ENCODE results near the gene TMCC1.

The TMCC1 gene

DNA sequence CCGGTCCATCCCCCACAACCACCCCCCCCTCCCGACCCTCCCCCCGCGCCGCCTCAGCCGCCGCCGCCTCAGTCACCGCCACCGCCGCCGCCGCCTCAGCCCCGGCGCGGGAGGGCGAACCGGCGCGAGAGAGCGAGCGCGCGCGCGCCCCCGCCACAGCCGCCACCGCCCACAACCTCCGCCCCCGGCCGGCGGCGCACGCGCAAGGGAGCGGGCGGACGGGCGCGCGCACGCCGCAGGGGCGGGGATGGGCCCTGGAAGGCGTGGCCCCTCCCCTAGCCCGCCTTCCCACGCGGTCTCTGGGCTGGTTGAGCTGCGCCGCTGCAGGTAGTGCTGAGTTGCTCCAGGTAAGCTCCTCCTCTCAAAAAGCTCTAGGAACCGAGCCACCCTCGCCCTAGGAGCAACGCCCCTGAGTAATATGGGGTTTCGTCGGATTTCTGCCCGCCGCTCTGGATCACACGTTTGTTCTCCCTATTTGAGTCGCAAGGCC, at the start of gene TMCC1:
Gene TMCC1 (minus strand): TSS at position 131 of the 490 bp plus-strand sequence.
- peaks cover 17% of the 10 kb centered on the region for H3K4me1 ChIP-seq
- in situ Hi-C loops (cut with MboI; ENCODE audit: low sequenced_read_pairs): no loop called here
- H3K27me3 ChIP-seq (ENCODE audit: low read depth): no peaks in the 10 kb centered on the region
- H3K9me3 ChIP-seq: no peaks in the 10 kb centered on the region
- peaks cover 4% of the 10 kb centered on the region; the same call in 1 of the 2 replicates for H3K36me3 ChIP-seq (replicated peaks)
- H3K4me3 ChIP-seq: peak within 1 kb of the TSS; percentile 72
- peak; percentile 73 to 86 for DNase-seq (ENCODE audit: low spot score in 2 of 2)

DNA sequence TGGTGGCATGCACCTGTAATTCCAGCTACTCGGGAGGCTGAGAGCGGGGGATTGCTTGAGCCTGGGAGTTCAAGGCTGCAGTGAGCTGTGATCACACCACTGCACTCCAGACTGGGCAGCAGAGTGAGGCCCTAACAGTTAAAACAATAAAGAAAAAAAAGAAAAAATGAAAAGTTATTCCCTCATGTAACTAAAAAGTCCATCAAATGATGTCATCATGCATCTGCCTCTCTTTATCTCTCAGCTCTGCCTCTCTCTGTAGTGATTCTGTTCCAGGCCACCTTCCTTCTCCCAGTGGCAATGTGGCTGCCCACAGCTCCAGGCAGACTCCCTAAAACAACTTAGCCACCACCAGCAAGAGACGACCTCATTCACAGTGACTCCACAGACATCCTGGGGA, 49.5 kb upstream of the TMCC1 start:
- H3K4me3 ChIP-seq: no peak overlapping the region
- DNase-seq (ENCODE audit: low spot score in 2 of 2): no peak
- in situ Hi-C loops (cut with MboI; ENCODE audit: low sequenced_read_pairs): loop anchor here (10.0 kb wide), 1 partner anchor 458 kb away; no protein-coding TSS in a partner anchor
- H3K9me3 ChIP-seq: no peaks in the 10 kb centered on the region
- no peaks in the 10 kb centered on the region for H3K4me1 ChIP-seq
- no peaks in the 10 kb centered on the region for H3K36me3 ChIP-seq (replicated peaks)
- H3K27me3 ChIP-seq (ENCODE audit: low read depth): no peaks in the 10 kb centered on the region

DNA sequence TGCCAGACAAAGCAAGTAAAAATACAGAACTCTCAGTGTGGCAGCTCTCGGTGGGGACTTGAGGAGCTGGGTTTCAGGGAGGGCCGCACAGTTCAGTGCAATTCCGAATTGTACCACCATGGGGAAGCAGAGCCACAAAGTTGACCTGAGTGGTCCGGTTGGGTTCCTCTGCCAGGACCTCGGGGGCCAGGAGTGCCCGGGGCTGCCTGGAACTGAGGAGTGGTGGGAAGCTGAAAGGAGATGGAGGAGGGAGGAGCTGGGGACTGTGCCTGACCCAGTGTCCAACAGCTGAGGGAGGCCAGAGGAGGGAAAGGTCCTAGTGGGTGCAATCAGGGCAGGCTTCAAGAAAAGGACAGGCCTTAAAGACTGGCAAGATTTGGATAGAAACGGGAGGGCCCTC, 48.8 kb upstream of the TMCC1 start:
- Histone ChIP-seq H3K4me3 (no peak overlapping the region), H3K27me3 (ENCODE audit: low read depth) (no peaks in the 10 kb centered on the region), H3K36me3 (replicated peaks) (no peaks in the 10 kb centered on the region), H3K9me3 (no peaks in the 10 kb centered on the region), H3K4me1 (no peaks in the 10 kb centered on the region)
- DNase-seq (ENCODE audit: low spot score in 2 of 2): peak; percentile 56 to 85
- in situ Hi-C loops (cut with MboI; ENCODE audit: low sequenced_read_pairs): loop anchor here (10.0 kb wide), 1 partner anchor 457 kb away; no protein-coding TSS in a partner anchor

GRCh38 chr3:129940086-129940485, 46.6 kb upstream of the TMCC1 start:
- Histone ChIP-seq H3K4me3 (no peak overlapping the region), H3K27me3 (ENCODE audit: low read depth) (no peaks in the 10 kb centered on the region), H3K36me3 (replicated peaks) (no peaks in the 10 kb centered on the region), H3K9me3 (no peaks in the 10 kb centered on the region), H3K4me1 (peaks cover 8% of the 10 kb centered on the region)
- DNase-seq (ENCODE audit: low spot score in 2 of 2): no peak
- in situ Hi-C loops (cut with MboI; ENCODE audit: low sequenced_read_pairs): loop anchor here (10.0 kb wide), 1 partner anchor 455 kb away; no protein-coding TSS in a partner anchor

GRCh38 chr3:129938140-129938930, 44.8 kb upstream of the TMCC1 start:
- Histone ChIP-seq H3K4me1 (peaks cover 8% of the 10 kb centered on the region), H3K27me3 (ENCODE audit: low read depth) (no peaks in the 10 kb centered on the region), H3K4me3 (no peak overlapping the region), H3K36me3 (replicated peaks) (no peaks in the 10 kb centered on the region), H3K9me3 (no peaks in the 10 kb centered on the region)
- in situ Hi-C loops (cut with MboI; ENCODE audit: low sequenced_read_pairs): no loop called here
- no peak for DNase-seq (ENCODE audit: low spot score in 2 of 2)

- in situ Hi-C loops (cut with MboI; ENCODE audit: low sequenced_read_pairs): no loop called here
- Histone ChIP-seq H3K4me1 (peaks cover 8% of the 10 kb centered on the region), H3K9me3 (no peaks in the 10 kb centered on the region), H3K36me3 (replicated peaks) (no peaks in the 10 kb centered on the region), H3K27me3 (ENCODE audit: low read depth) (no peaks in the 10 kb centered on the region), H3K4me3 (no peak overlapping the region)
- no peak for DNase-seq (ENCODE audit: low spot score in 2 of 2)
Observed at GRCh38 chr3:129937717-129938116, 44.2 kb upstream of the TMCC1 start.

- peaks cover 8% of the 10 kb centered on the region for H3K4me1 ChIP-seq
- H3K4me3 ChIP-seq: peak overlapping the region; percentile 9
- no peaks in the 10 kb centered on the region for H3K9me3 ChIP-seq
- DNase-seq (ENCODE audit: low spot score in 2 of 2): peak; percentile 71 to 77
- in situ Hi-C loops (cut with MboI; ENCODE audit: low sequenced_read_pairs): no loop called here
- H3K27me3 ChIP-seq (ENCODE audit: low read depth): no peaks in the 10 kb centered on the region
- no peaks in the 10 kb centered on the region for H3K36me3 ChIP-seq (replicated peaks)
Observed at GRCh38 chr3:129936757-129937156, 43.2 kb upstream of the TMCC1 start.

DNA sequence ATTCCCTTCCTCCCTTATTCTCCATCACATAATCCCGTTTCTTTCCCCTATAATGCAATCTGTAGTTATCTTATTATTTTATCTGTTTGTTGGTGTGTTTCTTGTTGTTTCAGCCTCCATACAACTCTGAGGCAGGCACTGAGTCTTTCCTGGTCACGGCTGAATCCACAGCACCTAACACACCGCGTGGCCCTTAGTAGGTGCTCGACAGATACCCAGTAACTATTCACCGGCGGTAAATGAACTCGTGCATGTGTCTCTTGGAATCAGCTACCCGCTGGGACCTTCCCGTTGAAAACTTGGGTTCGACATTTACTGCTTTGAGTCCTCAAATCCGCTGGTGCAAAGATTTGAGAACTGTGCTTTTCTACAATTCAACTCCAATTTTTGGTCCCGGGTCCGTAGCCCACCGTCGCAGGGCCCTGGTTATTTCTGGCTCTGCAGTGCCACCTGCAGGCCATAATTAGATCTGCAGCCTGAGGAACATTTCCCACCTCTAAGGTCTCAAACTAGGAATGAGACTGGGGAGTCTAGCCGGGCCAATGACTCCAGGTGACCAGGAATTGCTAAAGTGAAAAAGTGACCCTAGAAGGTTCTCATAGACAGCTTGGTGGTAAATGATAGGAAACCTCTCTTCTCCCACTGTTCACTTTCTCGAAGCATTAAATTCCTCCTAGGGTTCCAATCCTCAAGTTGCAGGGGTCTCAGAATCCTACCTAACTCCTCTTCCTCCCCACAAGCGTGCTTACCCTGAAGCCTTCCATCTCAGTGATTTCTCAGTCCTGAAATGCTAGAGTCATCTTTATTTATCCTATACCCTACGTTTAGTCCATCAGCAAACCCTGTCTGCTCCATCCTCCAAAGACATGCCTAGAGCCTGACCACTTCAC, 41.0 kb upstream of the TMCC1 start:
- in situ Hi-C loops (cut with MboI; ENCODE audit: low sequenced_read_pairs): loop anchor here (5.0 kb wide), 1 partner anchor 302 kb away; no protein-coding TSS in a partner anchor
- peak; percentile 40 to 61 for DNase-seq (ENCODE audit: low spot score in 2 of 2)
- Histone ChIP-seq H3K4me1 (peaks cover 8% of the 10 kb centered on the region), H3K36me3 (replicated peaks) (no peaks in the 10 kb centered on the region), H3K9me3 (no peaks in the 10 kb centered on the region), H3K27me3 (ENCODE audit: low read depth) (no peaks in the 10 kb centered on the region), H3K4me3 (no peak overlapping the region)

DNA sequence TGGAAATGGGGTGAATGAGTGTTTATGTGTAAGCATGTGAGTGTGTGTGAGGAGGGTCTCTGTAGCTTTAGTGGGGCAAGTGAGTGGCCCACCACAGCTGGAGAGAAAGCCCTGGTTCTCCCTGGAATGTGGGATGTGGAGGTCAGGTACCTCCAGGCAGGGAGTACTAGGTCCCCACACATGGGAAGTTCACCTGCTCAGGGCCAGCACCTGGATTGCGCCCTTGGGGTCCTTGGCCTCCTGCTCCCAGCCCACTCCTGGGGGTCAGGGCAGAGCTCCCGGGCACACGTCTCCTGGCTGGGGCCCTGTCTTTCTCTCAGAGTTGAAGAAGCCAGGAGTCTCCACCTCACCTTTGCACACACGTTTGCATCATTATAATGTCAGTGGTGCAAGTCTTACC, 40.0 kb upstream of the TMCC1 start:
- in situ Hi-C loops (cut with MboI; ENCODE audit: low sequenced_read_pairs): loop anchor here (5.0 kb wide), 1 partner anchor 301 kb away; no protein-coding TSS in a partner anchor
- Histone ChIP-seq H3K4me1 (peaks cover 8% of the 10 kb centered on the region), H3K27me3 (ENCODE audit: low read depth) (no peaks in the 10 kb centered on the region), H3K9me3 (no peaks in the 10 kb centered on the region), H3K4me3 (no peak overlapping the region), H3K36me3 (replicated peaks) (no peaks in the 10 kb centered on the region)
- no peak for DNase-seq (ENCODE audit: low spot score in 2 of 2)

DNA sequence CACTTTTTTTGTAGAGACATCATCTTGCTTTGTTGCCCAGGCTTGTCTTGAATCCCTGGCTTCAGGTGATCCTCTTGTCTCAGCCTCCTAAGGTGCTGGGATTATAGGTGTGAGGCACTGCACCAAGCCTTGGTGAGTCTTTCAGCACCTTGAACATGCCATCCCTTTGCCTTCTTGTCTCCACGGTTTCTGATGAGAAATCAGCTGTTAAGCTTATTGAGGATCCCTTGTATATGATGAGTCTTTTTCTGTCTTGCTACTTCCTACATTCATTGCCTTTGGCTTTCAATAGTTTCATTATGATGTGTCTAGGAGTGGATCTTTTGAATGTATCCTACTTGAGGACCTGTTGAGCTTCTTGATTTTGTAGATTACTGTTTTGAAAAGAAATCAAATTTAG, 35.9 kb upstream of the TMCC1 start:
- Histone ChIP-seq H3K4me3 (no peak overlapping the region), H3K4me1 (no peaks in the 10 kb centered on the region), H3K27me3 (ENCODE audit: low read depth) (no peaks in the 10 kb centered on the region), H3K36me3 (replicated peaks) (no peaks in the 10 kb centered on the region), H3K9me3 (no peaks in the 10 kb centered on the region)
- DNase-seq (ENCODE audit: low spot score in 2 of 2): no peak
- in situ Hi-C loops (cut with MboI; ENCODE audit: low sequenced_read_pairs): no loop called here

- Histone ChIP-seq H3K27me3 (ENCODE audit: low read depth) (no peaks in the 10 kb centered on the region), H3K4me1 (no peaks in the 10 kb centered on the region), H3K4me3 (no peak overlapping the region), H3K9me3 (no peaks in the 10 kb centered on the region), H3K36me3 (replicated peaks) (no peaks in the 10 kb centered on the region)
- in situ Hi-C loops (cut with MboI; ENCODE audit: low sequenced_read_pairs): no loop called here
- no peak for DNase-seq (ENCODE audit: low spot score in 2 of 2)
Observed at GRCh38 chr3:129927072-129927471, 33.6 kb upstream of the TMCC1 start.

GRCh38 chr3:129919806-129920205, 26.3 kb upstream of the TMCC1 start:
- Histone ChIP-seq H3K4me3 (no peak overlapping the region), H3K9me3 (peaks cover 15% of the 10 kb centered on the region), H3K36me3 (replicated peaks) (no peaks in the 10 kb centered on the region), H3K4me1 (no peaks in the 10 kb centered on the region), H3K27me3 (ENCODE audit: low read depth) (no peaks in the 10 kb centered on the region)
- in situ Hi-C loops (cut with MboI; ENCODE audit: low sequenced_read_pairs): no loop called here
- no peak for DNase-seq (ENCODE audit: low spot score in 2 of 2)

DNA sequence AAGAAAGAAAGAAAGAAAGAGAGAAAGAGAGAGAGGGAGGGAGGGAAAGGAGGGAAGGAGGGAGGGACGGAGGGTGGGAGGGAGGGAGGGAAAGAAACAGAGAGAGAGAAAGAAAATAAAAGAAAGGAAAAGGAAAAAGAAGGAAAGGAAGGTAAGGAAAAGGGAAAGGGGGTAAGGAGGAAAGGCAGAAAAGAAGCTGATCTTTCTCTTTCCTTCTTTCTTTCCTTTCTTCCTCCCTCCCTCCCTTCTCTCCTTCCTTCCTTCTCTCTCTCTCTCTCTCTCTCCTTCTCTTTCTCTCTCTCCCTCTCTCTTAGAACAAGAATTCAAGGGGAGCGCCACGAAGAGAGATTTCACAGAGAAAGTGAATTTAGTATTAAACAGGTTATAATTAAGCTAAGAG, 25.8 kb upstream of the TMCC1 start:
- peaks cover 15% of the 10 kb centered on the region for H3K9me3 ChIP-seq
- DNase-seq (ENCODE audit: low spot score in 2 of 2): no peak
- H3K27me3 ChIP-seq (ENCODE audit: low read depth): no peaks in the 10 kb centered on the region
- H3K36me3 ChIP-seq (replicated peaks): no peaks in the 10 kb centered on the region
- no peak overlapping the region for H3K4me3 ChIP-seq
- in situ Hi-C loops (cut with MboI; ENCODE audit: low sequenced_read_pairs): no loop called here
- no peaks in the 10 kb centered on the region for H3K4me1 ChIP-seq

DNA sequence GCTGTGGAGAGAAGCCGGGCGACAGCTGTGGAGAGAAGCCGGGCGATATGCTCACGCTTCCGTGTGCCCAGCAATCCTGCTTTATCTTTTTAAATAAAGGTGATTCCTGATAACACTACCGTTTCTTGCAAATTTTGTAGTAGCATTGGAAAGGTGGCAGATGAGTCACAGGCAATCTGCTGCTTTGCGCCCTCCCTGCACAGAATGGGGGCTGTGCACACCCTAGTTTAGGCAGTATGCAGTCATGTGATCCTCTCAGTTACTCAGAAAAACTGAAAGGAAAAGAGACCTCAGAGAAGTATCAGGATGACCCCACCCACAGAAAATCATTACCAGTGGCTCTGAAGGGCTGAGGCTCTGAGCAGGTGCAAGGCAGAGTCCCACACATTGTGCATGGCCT, 24.9 kb upstream of the TMCC1 start:
- Histone ChIP-seq H3K9me3 (peaks cover 15% of the 10 kb centered on the region), H3K36me3 (replicated peaks) (no peaks in the 10 kb centered on the region), H3K4me1 (no peaks in the 10 kb centered on the region), H3K4me3 (no peak overlapping the region), H3K27me3 (ENCODE audit: low read depth) (no peaks in the 10 kb centered on the region)
- in situ Hi-C loops (cut with MboI; ENCODE audit: low sequenced_read_pairs): no loop called here
- no peak for DNase-seq (ENCODE audit: low spot score in 2 of 2)
